T-helper 2 cell treated with Interferon-gamma antibody and Interleukin-4, amounts not matched to agents 5 μg/mL and 100 μg/mL, for 36 hours (primary cell): ENCODE measurements around the gene FAM186B.
A peak's percentile ranks its signal among the peaks of the same experiment; 100 is the strongest.

Experiments used
- DNase-seq: peaks from one replicate; pipeline ENCODE4 v3.0.0; 2021; ENCODE audit warnings: low spot score
- H3K27ac Mint-ChIP-seq: one replicate; pipeline ENCODE4 v1.8.0; 2021; ENCODE audit warnings: mild to moderate bottlenecking, mixed read lengths
- H3K27me3 Mint-ChIP-seq: one replicate; pipeline ENCODE4 v1.8.0; 2021; ENCODE audit warnings: low read depth, mixed read lengths
- H3K36me3 Mint-ChIP-seq: one replicate; pipeline ENCODE4 v1.8.0; 2021; ENCODE audit warnings: low read depth, mixed read lengths
- H3K4me1 Mint-ChIP-seq: one replicate; pipeline ENCODE4 v1.8.0; 2021; ENCODE audit warnings: low read depth, mixed read lengths
- H3K4me3 Mint-ChIP-seq: one replicate; pipeline ENCODE4 v1.8.0; 2022; ENCODE audit warnings: mild to moderate bottlenecking, moderate library complexity, mixed read lengths
- H3K9me3 Mint-ChIP-seq: one replicate; pipeline ENCODE4 v1.8.0; 2021; ENCODE audit warnings: mixed read lengths

The FAM186B gene

DNA sequence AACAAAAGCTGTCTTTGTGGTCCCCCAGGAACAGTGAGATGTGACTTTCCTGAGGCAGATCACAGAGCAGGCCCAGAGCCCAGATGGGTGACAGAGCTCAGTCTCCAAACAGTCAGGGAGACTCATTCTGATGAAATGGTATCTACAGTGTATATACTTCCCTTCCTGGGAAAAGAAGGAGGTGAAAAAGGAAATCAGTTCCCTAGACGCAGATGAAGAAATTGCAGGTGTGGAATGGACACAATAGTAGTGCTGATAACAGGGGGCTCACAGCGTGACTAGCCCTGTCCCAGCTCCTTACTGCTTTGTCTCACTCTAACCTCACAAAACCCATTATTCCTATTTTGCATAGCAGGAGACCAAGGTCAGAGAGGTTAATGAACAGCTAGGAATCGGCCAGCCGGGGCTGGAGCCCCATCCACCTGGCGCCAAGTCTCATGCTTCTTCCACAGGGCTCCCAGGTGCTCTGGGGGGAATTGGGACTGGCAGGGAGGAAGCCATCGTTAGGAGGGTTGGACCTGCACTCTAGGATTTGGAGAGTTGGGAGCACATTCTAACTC is 54.7 kb downstream of the FAM186B start:
- no peaks in the 10 kb centered on the region for H3K36me3 Mint-ChIP-seq
- peaks cover 7% of the 10 kb centered on the region for H3K4me1 Mint-ChIP-seq
- no peak overlapping the region for H3K27ac Mint-ChIP-seq
- H3K9me3 Mint-ChIP-seq: no peaks in the 10 kb centered on the region
- no peak for DNase-seq
- H3K27me3 Mint-ChIP-seq: peaks cover 14% of the 10 kb centered on the region
- H3K4me3 Mint-ChIP-seq: no peak overlapping the region

DNA sequence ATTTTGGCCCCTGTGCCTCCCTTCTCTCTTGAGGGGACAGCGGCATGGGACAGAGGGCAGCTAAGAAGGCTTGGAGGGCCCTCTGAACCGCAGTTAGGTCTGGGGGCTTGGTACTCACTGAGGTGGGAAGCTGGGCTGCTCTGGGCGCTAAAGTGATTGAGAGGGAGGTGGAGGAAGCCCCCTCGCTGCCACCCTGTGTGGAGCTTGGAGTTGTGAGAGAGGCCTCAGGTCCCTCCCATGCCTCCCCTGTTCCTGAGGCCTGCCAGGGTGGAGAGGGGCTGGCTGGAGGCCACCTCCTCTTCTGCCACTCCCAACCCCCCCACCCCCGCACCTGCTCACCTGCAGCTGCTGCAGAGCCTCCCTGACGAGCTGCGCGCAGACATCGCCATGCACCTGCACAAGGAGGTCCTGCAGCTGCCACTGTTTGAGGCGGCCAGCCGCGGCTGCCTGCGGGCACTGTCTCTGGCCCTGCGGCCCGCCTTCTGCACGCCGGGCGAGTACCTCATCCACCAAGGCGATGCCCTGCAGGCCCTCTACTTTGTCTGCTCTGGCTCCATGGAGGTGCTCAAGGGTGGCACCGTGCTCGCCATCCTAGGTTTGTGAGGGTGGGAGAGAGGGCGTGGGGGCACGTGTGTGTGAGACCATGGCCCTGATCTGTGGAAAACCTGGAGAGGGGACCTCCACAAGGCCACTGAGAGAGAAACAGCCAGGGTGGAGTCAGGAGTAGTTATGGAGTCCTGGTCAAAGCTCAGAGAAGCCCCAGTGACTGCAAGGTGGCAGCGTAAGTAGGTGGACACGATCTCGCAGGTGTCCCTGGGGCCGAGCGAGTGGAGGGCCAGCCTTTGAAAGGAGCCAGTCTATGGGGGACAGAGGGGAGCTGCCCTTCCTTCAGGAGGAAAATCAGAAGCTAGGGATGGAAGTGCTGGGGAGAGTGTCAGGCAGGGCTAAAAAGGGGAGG is 55.4 kb downstream of the FAM186B start:
- H3K27me3 Mint-ChIP-seq: peaks cover 16% of the 10 kb centered on the region
- no peaks in the 10 kb centered on the region for H3K36me3 Mint-ChIP-seq
- no peak overlapping the region for H3K27ac Mint-ChIP-seq
- peaks cover 7% of the 10 kb centered on the region for H3K4me1 Mint-ChIP-seq
- no peaks in the 10 kb centered on the region for H3K9me3 Mint-ChIP-seq
- no peak overlapping the region for H3K4me3 Mint-ChIP-seq
- no peak for DNase-seq

- Mint-ChIP-seq H3K9me3 (no peaks in the 10 kb centered on the region), H3K36me3 (no peaks in the 10 kb centered on the region), H3K4me3 (peak overlapping the region; percentile 56), H3K27me3 (peaks cover 23% of the 10 kb centered on the region), H3K4me1 (peaks cover 11% of the 10 kb centered on the region), H3K27ac (peak overlapping the region; percentile 42)
- DNase-seq: no peak
Measured at GRCh38 chr12:49548822-49549648, 56.4 kb downstream of the FAM186B start.

GRCh38 chr12:49548481-49548821 is 57.0 kb downstream of the FAM186B start:
- Mint-ChIP-seq H3K27ac (no peak overlapping the region), H3K36me3 (no peaks in the 10 kb centered on the region), H3K4me1 (peaks cover 8% of the 10 kb centered on the region), H3K4me3 (peak overlapping the region; percentile 56), H3K27me3 (peaks cover 26% of the 10 kb centered on the region), H3K9me3 (no peaks in the 10 kb centered on the region)
- DNase-seq: no peak

DNA sequence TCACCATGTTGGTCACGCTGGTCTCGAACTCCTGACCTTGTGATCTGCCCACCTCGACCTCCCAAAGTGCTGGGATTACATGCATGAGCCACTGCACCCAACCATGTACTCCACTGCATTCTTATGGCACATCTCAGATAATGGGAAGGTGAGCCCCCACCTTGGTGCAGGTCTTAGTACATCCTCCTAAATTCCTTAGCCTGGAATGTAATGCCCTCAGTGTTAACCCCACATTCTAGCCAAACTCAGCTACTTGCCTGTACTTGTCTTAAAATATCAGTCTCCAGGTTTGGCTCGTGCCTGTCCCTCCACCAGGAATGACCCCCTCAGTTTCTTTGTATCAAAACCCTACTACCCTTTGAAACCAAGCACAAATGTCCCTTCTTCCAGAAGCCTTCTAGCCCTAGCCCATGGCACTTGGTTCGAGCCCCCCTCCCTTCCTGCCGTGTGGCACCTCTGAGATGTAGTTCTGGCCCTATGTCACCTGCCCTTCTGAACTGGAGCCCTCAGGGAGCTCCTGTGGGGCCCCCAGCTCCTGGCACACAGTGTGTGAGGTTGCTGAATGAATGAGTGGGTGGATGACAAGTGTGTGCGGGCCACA is 58.2 kb downstream of the FAM186B start:
- no peak overlapping the region for H3K27ac Mint-ChIP-seq
- DNase-seq: no peak
- H3K27me3 Mint-ChIP-seq: peaks cover 30% of the 10 kb centered on the region
- peaks cover 10% of the 10 kb centered on the region for H3K4me1 Mint-ChIP-seq
- H3K4me3 Mint-ChIP-seq: no peak overlapping the region
- no peaks in the 10 kb centered on the region for H3K36me3 Mint-ChIP-seq
- H3K9me3 Mint-ChIP-seq: no peaks in the 10 kb centered on the region

GRCh38 chr12:49546481-49546880 is 59.0 kb downstream of the FAM186B start:
- Mint-ChIP-seq H3K36me3 (no peaks in the 10 kb centered on the region), H3K27me3 (peaks cover 31% of the 10 kb centered on the region), H3K27ac (no peak overlapping the region), H3K4me3 (no peak overlapping the region), H3K4me1 (peaks cover 10% of the 10 kb centered on the region), H3K9me3 (no peaks in the 10 kb centered on the region)
- DNase-seq: no peak

GRCh38 chr12:49545815-49546214 is 59.6 kb downstream of the FAM186B start:
- Mint-ChIP-seq H3K27me3 (peaks cover 37% of the 10 kb centered on the region), H3K9me3 (no peaks in the 10 kb centered on the region), H3K4me1 (peaks cover 14% of the 10 kb centered on the region), H3K4me3 (no peak overlapping the region), H3K27ac (no peak overlapping the region), H3K36me3 (no peaks in the 10 kb centered on the region)
- no peak for DNase-seq

- H3K36me3 Mint-ChIP-seq: no peaks in the 10 kb centered on the region
- H3K4me1 Mint-ChIP-seq: peaks cover 22% of the 10 kb centered on the region
- no peak overlapping the region for H3K27ac Mint-ChIP-seq
- no peaks in the 10 kb centered on the region for H3K9me3 Mint-ChIP-seq
- no peak for DNase-seq
- no peak overlapping the region for H3K4me3 Mint-ChIP-seq
- H3K27me3 Mint-ChIP-seq: peaks cover 51% of the 10 kb centered on the region
Measured at GRCh38 chr12:49543914-49544815, 61.3 kb downstream of the FAM186B start.

- H3K4me1 Mint-ChIP-seq: peaks cover 22% of the 10 kb centered on the region
- peaks cover 46% of the 10 kb centered on the region for H3K27me3 Mint-ChIP-seq
Measured at GRCh38 chr12:49543221-49543913, 62.1 kb downstream of the FAM186B start.

GRCh38 chr12:49542592-49543160 is 62.8 kb downstream of the FAM186B start:
- no peak overlapping the region for H3K4me3 Mint-ChIP-seq
- H3K4me1 Mint-ChIP-seq: peaks cover 20% of the 10 kb centered on the region
- H3K9me3 Mint-ChIP-seq: no peaks in the 10 kb centered on the region
- peaks cover 45% of the 10 kb centered on the region for H3K27me3 Mint-ChIP-seq
- no peak for DNase-seq
- no peaks in the 10 kb centered on the region for H3K36me3 Mint-ChIP-seq
- no peak overlapping the region for H3K27ac Mint-ChIP-seq

More at GRCh38 chr12:49543221-49543913, 62.1 kb downstream of the FAM186B start:
- Mint-ChIP-seq H3K36me3 (no peaks in the 10 kb centered on the region), H3K9me3 (no peaks in the 10 kb centered on the region), H3K4me3 (no peak overlapping the region), H3K27ac (no peak overlapping the region)
- DNase-seq: no peak

DNA sequence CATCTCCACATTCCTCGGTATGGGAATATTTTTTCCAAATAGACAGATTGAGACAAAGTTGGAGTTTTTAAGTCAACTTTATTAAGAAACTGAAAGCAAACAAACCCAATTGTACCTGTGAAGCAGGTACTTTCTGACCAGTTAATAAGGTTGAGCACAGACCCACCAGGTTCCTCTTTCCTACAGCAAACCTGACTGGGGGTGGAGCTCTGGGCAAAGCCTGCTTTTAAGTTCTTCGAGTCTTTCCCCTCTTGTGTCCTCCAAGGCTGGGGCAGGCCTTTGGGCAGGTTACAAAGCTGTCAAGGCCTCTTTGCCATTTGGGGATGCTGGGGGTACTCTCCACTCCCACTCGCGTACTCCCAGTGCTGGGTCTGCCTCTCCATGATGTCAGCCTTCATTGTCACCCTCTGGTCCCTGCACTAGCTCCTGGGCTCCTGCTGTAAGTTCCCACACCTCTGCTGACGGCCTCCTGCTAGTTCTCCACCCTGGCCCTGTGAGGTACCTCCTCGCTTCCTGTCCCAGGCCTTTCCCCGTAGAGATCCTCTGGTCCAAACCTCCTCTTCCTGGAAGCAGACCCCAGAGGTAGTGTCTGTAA is 63.4 kb downstream of the FAM186B start:
- peaks cover 22% of the 10 kb centered on the region for H3K4me1 Mint-ChIP-seq
- peaks cover 47% of the 10 kb centered on the region for H3K27me3 Mint-ChIP-seq
- DNase-seq: no peak
- no peaks in the 10 kb centered on the region for H3K36me3 Mint-ChIP-seq
- H3K4me3 Mint-ChIP-seq: no peak overlapping the region
- no peak overlapping the region for H3K27ac Mint-ChIP-seq
- H3K9me3 Mint-ChIP-seq: no peaks in the 10 kb centered on the region
